OCI-LY1 (cell line): ENCODE data around the gene HOXC6.

ENCODE experiments used
- H2AFZ ChIP-seq: fragments of 200-600 bp; sonication (generic), shearing (Covaris generic); 2 replicates; pipeline ENCODE4 v1.6.0; 2014; ENCODE audit warnings: antibody characterized with exemption, mild to moderate bottlenecking, low read length
- H3F3A ChIP-seq: fragments of 200-600 bp; sonication (generic), shearing (Covaris generic); 2 replicates; pipeline ENCODE4 v1.6.0; 2014; ENCODE audit warnings: mild to moderate bottlenecking, antibody characterized with exemption, low read length, moderate library complexity; ENCODE audit not compliant: insufficient read depth
- H3K27ac ChIP-seq: fragments of 200-600 bp; sonication (generic); 2 replicates; pipeline ENCODE4 v1.5.1; 2014; ENCODE audit warnings: low read length, mixed run types, mild to moderate bottlenecking, low read depth; ENCODE audit not compliant: poor library complexity, severe bottlenecking
- H3K27me3 ChIP-seq: fragments of 200-600 bp; sonication (generic); 2 replicates; pipeline ENCODE4 v1.6.0; 2014; ENCODE audit warnings: antibody characterized with exemption, mild to moderate bottlenecking, low read length, moderate library complexity; ENCODE audit not compliant: insufficient read depth
- H3K36me3 ChIP-seq: fragments of 200-600 bp; sonication (generic); 2 replicates; pipeline ENCODE4 v1.6.1; 2014; ENCODE audit warnings: mild to moderate bottlenecking, antibody characterized with exemption, low read length, moderate library complexity, mixed read lengths; ENCODE audit not compliant: insufficient read depth
- H3K4me1 ChIP-seq: fragments of 200-600 bp; sonication (generic); 2 replicates; pipeline ENCODE4 v1.5.1; 2014; ENCODE audit warnings: mild to moderate bottlenecking, low read length, moderate library complexity; ENCODE audit not compliant: insufficient read depth, severe bottlenecking
- H3K4me2 ChIP-seq: fragments of 200-600 bp; sonication (generic), shearing (Covaris generic); 2 replicates; pipeline ENCODE4 v1.6.1; 2014; ENCODE audit warnings: low read length
- H3K4me3 ChIP-seq: fragments of 200-600 bp; sonication (generic); 2 replicates; pipeline ENCODE4 v1.5.1; 2014; ENCODE audit warnings: low read length, low read depth, mild to moderate bottlenecking, mixed read lengths; ENCODE audit not compliant: poor library complexity, severe bottlenecking
- H3K79me2 ChIP-seq: fragments of 200-600 bp; shearing (Covaris generic); 2 replicates; pipeline ENCODE4 v1.6.1; 2016; ENCODE audit warnings: mixed run types, low read length, mixed read lengths; ENCODE audit not compliant: insufficient read depth
- H3K9ac ChIP-seq: fragments of 200-600 bp; sonication (generic), shearing (Covaris generic); 2 replicates; pipeline ENCODE4 v1.6.1; 2014; ENCODE audit warnings: mild to moderate bottlenecking, low read length, mixed read lengths
- H3K9me2 ChIP-seq: fragments of 200-600 bp; sonication (generic), shearing (Covaris generic); 2 replicates; pipeline ENCODE4 v1.6.1; 2014; ENCODE audit warnings: low read depth, mild to moderate bottlenecking, low read length, mixed read lengths
- H3K9me3 ChIP-seq: fragments of 200-600 bp; shearing (Covaris generic); 2 replicates; pipeline ENCODE4 v1.6.1; 2014; ENCODE audit warnings: low read length, mixed read lengths
- H4K20me1 ChIP-seq: fragments of 200-600 bp; sonication (generic), shearing (Covaris generic); 2 replicates; pipeline ENCODE4 v1.6.0; 2016; ENCODE audit warnings: mild to moderate bottlenecking, low read length; ENCODE audit not compliant: insufficient read depth
- CTCF ChIP-seq: fragments of 200-600 bp; sonication (generic), shearing (Covaris generic); IDR thresholded peaks from 2 replicates; pipeline ENCODE4 v1.5.1; 2017; ENCODE audit warnings: mild to moderate bottlenecking, antibody characterized with exemption, low read length, moderate library complexity, mixed read lengths
- EZH2 ChIP-seq: fragments of 200-600 bp; sonication (generic), shearing (Covaris generic); IDR thresholded peaks from 2 replicates; pipeline ENCODE4 v1.8.0; 2017; ENCODE audit warnings: borderline replicate concordance, mixed run types, mild to moderate bottlenecking, antibody characterized with exemption, low read length, moderate library complexity, mixed read lengths

HOXC6 gene

GRCh38 chr12:54010053-54010971 lies 17.9 kb upstream of the HOXC6 start:
- Histone ChIP-seq H3K4me3 (no peak overlapping the region), H3K36me3 (no peaks in the 10 kb centered on the region), H2AFZ (no peak overlapping the region), H3K9me3 (no peaks in the 10 kb centered on the region), H3K9me2 (no peaks in the 10 kb centered on the region), H3K9ac (no peak overlapping the region), H3K79me2 (no peaks in the 10 kb centered on the region), H3K27me3 (peaks cover 10% of the 10 kb centered on the region; the same call in 1 of the 2 replicates), H3F3A (no peaks in the 10 kb centered on the region), H3K27ac (no peak overlapping the region), H3K4me1 (peaks cover 6% of the 10 kb centered on the region), H3K4me2 (no peak overlapping the region), H4K20me1 (no peaks in the 10 kb centered on the region)
- TF ChIP-seq EZH2, result no peak
- TF ChIP-seq CTCF, result no peak

- TF ChIP-seq CTCF (no peak), EZH2 (no peak)
- H4K20me1 ChIP-seq, result no peaks in the 10 kb centered on the region
- H2AFZ ChIP-seq, result no peak overlapping the region
- H3K79me2 ChIP-seq, result no peaks in the 10 kb centered on the region
- no peaks in the 10 kb centered on the region for H3F3A ChIP-seq
- no peak overlapping the region; the same call in 1 of the 2 replicates for H3K4me2 ChIP-seq
- H3K4me1 ChIP-seq, result peaks cover 5% of the 10 kb centered on the region
- no peaks in the 10 kb centered on the region for H3K36me3 ChIP-seq
- no peaks in the 10 kb centered on the region for H3K9me2 ChIP-seq
- peaks cover 10% of the 10 kb centered on the region; the same call in 1 of the 2 replicates for H3K27me3 ChIP-seq
- no peaks in the 10 kb centered on the region for H3K9me3 ChIP-seq
- H3K9ac ChIP-seq, result no peak overlapping the region
- no peak overlapping the region for H3K27ac ChIP-seq
- H3K4me3 ChIP-seq, result no peak overlapping the region
Measured at GRCh38 chr12:54010972-54011664, 17.1 kb upstream of the HOXC6 start.

- H3K27ac ChIP-seq, result no peak overlapping the region
- H2AFZ ChIP-seq, result no peak overlapping the region
- TF ChIP-seq EZH2 (no peak), CTCF (no peak)
- H3K9me2 ChIP-seq, result no peaks in the 10 kb centered on the region
- no peaks in the 10 kb centered on the region for H3F3A ChIP-seq
- peaks cover under 1% of the 10 kb centered on the region for H3K4me1 ChIP-seq
- no peak overlapping the region for H3K9ac ChIP-seq
- no peak overlapping the region for H3K4me3 ChIP-seq
- no peak overlapping the region for H3K4me2 ChIP-seq
- peaks cover 10% of the 10 kb centered on the region; the same call in 1 of the 2 replicates for H3K27me3 ChIP-seq
- H3K79me2 ChIP-seq, result no peaks in the 10 kb centered on the region
- H3K36me3 ChIP-seq, result no peaks in the 10 kb centered on the region
- no peaks in the 10 kb centered on the region for H3K9me3 ChIP-seq
- no peaks in the 10 kb centered on the region for H4K20me1 ChIP-seq
Measured at GRCh38 chr12:54011665-54012532, 16.3 kb upstream of the HOXC6 start.
